ENCODE data around the gene AQP1.

Gene AQP1

GRCh38 chr7:30911561-30911969 lies at the start of gene AQP1:
Gene AQP1, plus strand, starts transcription at chr7:30911853. Its CDS starts 57 bp downstream, at chr7:30911910.
- in situ Hi-C loops (cut with MboI; ENCODE audit: low sequenced_read_pairs) = no loop called here

GRCh38 chr7:30862995-30863705 lies 48.5 kb upstream of the AQP1 start:
- in situ Hi-C loops (cut with MboI; ENCODE audit: low sequenced_read_pairs) = no loop called here

- in situ Hi-C loops (cut with MboI; ENCODE audit: low sequenced_read_pairs) = no loop called here
These were observed 48.0 kb upstream of the AQP1 start for GRCh38 chr7:30863706-30864035.

GRCh38 chr7:30864101-30864500 lies 47.6 kb upstream of the AQP1 start:
- in situ Hi-C loops (cut with MboI; ENCODE audit: low sequenced_read_pairs) = no loop called here

- in situ Hi-C loops (cut with MboI; ENCODE audit: low sequenced_read_pairs) = no loop called here
These were observed 46.6 kb upstream of the AQP1 start for GRCh38 chr7:30865076-30865475.

- in situ Hi-C loops (cut with MboI; ENCODE audit: low sequenced_read_pairs) = no loop called here
These were observed 45.8 kb upstream of the AQP1 start for GRCh38 chr7:30865821-30866220.

- in situ Hi-C loops (cut with MboI; ENCODE audit: low sequenced_read_pairs) = no loop called here
These were observed 44.7 kb upstream of the AQP1 start for GRCh38 chr7:30866939-30867338.

GRCh38 chr7:30867483-30867882 lies 44.2 kb upstream of the AQP1 start:
- in situ Hi-C loops (cut with MboI; ENCODE audit: low sequenced_read_pairs) = no loop called here

GRCh38 chr7:30869794-30870611 lies 41.6 kb upstream of the AQP1 start:
- in situ Hi-C loops (cut with MboI; ENCODE audit: low sequenced_read_pairs) = no loop called here

- in situ Hi-C loops (cut with MboI; ENCODE audit: low sequenced_read_pairs) = no loop called here
These were observed 40.7 kb upstream of the AQP1 start for GRCh38 chr7:30870821-30871518.

- in situ Hi-C loops (cut with MboI; ENCODE audit: low sequenced_read_pairs) = no loop called here
These were observed 40.0 kb upstream of the AQP1 start for GRCh38 chr7:30871655-30872054.

- in situ Hi-C loops (cut with MboI; ENCODE audit: low sequenced_read_pairs) = no loop called here
These were observed 38.4 kb upstream of the AQP1 start for GRCh38 chr7:30873207-30873606.

GRCh38 chr7:30873656-30874055 lies 38.0 kb upstream of the AQP1 start:
- in situ Hi-C loops (cut with MboI; ENCODE audit: low sequenced_read_pairs) = no loop called here

GRCh38 chr7:30874656-30875302 lies 36.9 kb upstream of the AQP1 start:
- in situ Hi-C loops (cut with MboI; ENCODE audit: low sequenced_read_pairs) = no loop called here

GRCh38 chr7:30877015-30877769 lies 34.5 kb upstream of the AQP1 start:
- in situ Hi-C loops (cut with MboI; ENCODE audit: low sequenced_read_pairs) = no loop called here

GRCh38 chr7:30877993-30878392 lies 33.7 kb upstream of the AQP1 start:
- in situ Hi-C loops (cut with MboI; ENCODE audit: low sequenced_read_pairs) = no loop called here

GRCh38 chr7:30879139-30880124 lies 32.2 kb upstream of the AQP1 start:
- in situ Hi-C loops (cut with MboI; ENCODE audit: low sequenced_read_pairs) = no loop called here

GRCh38 chr7:30880125-30880720 lies 31.4 kb upstream of the AQP1 start:
- in situ Hi-C loops (cut with MboI; ENCODE audit: low sequenced_read_pairs) = no loop called here

- in situ Hi-C loops (cut with MboI; ENCODE audit: low sequenced_read_pairs) = no loop called here
These were observed 30.7 kb upstream of the AQP1 start for GRCh38 chr7:30880941-30881340.

Data from HL-60/S4 (cell line).